HG02571 (cell line): Measurements from ENCODE around the gene PWWP2B.
"Not testable (repeated sequence)": the region's sequence is repeated elsewhere in the genome, so short reads cannot be mapped to it uniquely, and the experiment has no call there.

ENCODE experiments used
- ATAC-seq: cut with Tn5 transposase; IDR thresholded peaks from one replicate; pipeline ENCODE4 v1.9.1; 2021; ENCODE audit warnings: mild to moderate bottlenecking, moderate library complexity; ENCODE audit not compliant: unreplicated experiment

The PWWP2B gene

GRCh38 chr10:132379026-132379425 is 18.0 kb upstream of the PWWP2B start:
- not testable (repeated sequence) for ATAC-seq

GRCh38 chr10:132380986-132381385 is 16.0 kb upstream of the PWWP2B start:
- not testable (repeated sequence) for ATAC-seq

GRCh38 chr10:132381741-132382140 is 15.3 kb upstream of the PWWP2B start:
- no peak for ATAC-seq

GRCh38 chr10:132382231-132382922 is 14.6 kb upstream of the PWWP2B start:
- no peak for ATAC-seq

- no peak for ATAC-seq
Observed at GRCh38 chr10:132383101-132383500, 13.9 kb upstream of the PWWP2B start.

GRCh38 chr10:132383751-132384196 is 13.2 kb upstream of the PWWP2B start:
- no peak for ATAC-seq

DNA sequence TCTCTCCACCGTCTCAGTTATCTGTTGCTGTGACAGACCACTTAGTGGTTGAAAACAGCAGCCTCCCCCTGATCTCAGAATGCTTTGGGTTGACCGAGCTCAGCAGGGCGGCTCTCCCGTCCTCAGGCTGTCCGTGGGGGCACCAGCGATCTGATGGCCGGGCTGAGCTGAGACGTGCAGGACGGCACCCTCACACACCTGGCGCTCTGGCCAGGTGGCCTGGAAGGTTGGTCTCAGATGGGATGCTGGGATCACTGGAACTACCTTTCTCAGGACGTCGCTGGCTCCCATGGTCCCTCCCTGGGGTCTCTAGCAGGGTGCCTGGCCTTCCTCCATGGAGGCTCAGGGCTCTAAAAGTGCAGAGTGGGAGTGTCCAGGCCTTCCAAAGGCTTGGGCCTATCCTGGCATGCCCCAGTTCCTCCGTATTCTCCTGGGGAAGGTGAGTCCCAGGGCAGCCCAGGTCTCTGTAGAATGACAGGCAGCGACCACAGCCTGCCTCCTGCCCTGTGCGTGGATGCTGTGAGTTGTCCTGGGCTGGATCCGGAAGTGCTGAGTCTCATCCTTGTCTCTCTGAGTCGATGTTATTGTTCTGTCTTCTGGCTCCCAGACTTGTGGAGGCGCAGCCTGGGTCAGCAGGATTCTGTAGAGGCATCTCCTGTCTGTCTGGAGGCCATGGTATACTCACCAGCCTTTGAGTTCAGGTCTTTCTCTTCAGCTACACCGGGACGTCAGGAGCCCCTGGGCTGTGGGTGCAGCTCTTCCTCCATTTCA is 12.2 kb upstream of the PWWP2B start:
- ATAC-seq: no peak

- no peak for ATAC-seq
Observed at GRCh38 chr10:132385389-132385667, 11.7 kb upstream of the PWWP2B start.

GRCh38 chr10:132385721-132386418 is 11.1 kb upstream of the PWWP2B start:
- ATAC-seq: no peak

DNA sequence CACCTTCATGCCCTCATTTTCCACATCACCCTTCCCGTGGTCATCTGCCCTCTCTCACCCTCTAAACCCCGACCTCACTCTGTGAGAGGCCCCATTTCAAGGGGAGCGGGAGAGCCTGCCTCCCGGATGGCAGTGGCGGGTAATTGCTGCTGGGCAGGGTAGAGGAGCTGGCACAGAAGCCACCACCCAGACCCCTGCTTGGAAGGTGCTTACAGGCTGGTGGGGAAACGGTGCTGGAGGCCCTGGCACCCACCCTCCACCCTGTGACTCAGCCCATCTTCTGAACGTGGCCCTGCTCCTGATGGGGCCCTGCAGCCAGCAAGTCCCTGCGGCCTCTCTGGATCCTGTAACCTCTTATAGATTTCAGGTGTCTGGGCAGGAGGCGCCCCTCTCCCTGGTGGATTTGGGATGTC is 10.6 kb upstream of the PWWP2B start:
- ATAC-seq: no peak

DNA sequence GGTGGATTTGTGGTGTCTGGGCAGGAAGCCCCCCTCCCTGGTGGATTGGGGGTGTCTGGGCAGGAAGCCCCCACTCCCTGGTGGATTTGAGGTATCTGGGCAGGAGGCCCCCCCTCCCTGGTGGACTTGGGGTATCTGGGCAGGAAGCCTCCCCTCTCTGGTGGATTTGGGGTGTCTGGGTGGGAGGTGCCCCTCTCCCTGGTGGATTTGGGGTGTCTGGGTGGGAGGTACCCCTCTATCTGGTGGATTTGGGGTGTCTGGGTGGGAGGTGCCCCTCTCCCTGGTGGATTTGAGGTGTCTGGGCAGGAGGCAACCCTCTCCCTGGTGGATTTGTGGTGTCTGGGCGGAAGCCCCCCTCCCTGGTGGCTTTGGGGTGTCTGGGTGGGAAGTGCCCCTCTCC is 10.1 kb upstream of the PWWP2B start:
- ATAC-seq: not testable (repeated sequence)

- ATAC-seq: no peak
Observed at GRCh38 chr10:132387764-132388210, 9.2 kb upstream of the PWWP2B start.

- ATAC-seq: no peak
Observed at GRCh38 chr10:132388891-132389432, 8.0 kb upstream of the PWWP2B start.

- no peak for ATAC-seq
Observed at GRCh38 chr10:132389433-132390169, 7.4 kb upstream of the PWWP2B start.

- no peak for ATAC-seq
Observed at GRCh38 chr10:132390170-132390920, 6.7 kb upstream of the PWWP2B start.

GRCh38 chr10:132390921-132391675 is 5.9 kb upstream of the PWWP2B start:
- no peak for ATAC-seq

GRCh38 chr10:132391676-132392020 is 5.4 kb upstream of the PWWP2B start:
- ATAC-seq: no peak

DNA sequence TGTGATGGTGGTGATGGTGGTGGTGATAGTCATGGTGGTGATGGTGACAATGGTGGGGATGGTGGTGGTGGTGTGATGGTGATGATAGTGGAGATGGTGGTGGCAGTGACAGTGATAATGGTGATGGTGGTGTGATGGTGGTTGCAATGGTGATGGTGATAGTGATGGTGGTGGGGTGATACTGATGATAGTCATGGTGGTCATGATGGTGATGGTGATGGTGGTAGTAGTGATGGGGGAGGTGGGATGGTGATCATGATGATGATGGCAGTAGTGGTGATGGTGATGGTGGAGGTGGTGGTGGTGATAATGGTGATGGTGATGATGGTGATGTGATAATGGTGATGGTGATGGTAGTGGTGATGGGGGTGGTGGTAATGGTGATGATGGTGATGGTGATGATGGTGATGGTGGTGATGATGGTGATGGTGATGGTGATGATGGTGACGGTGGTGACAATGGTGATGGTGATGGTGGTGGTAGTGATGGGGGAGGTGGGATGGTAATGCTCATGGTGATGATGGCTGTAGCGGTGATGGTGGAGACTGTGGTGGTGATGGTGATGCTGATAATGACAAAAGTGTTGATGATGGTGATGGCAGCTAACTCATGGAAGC is 4.7 kb upstream of the PWWP2B start:
- no peak for ATAC-seq
